GM10266 (cell line): Measurements from ENCODE around the gene TMCO4.

ENCODE experiments used
- DNase-seq: peaks from one replicate; pipeline ENCODE4 v3.0.0; 2012; ENCODE audit errors: extremely low spot score
- CTCF ChIP-seq: IDR thresholded peaks from 2 replicates; pipeline ENCODE4 v1.5.1; 2012; ENCODE audit warnings: mild to moderate bottlenecking, low read depth; ENCODE audit not compliant: control insufficient read depth, insufficient read depth; ENCODE audit errors: missing control alignments

Gene TMCO4

GRCh38 chr1:19744886-19745285 lies 54.8 kb downstream of the TMCO4 start:
- no peak for TF ChIP-seq CTCF
- DNase-seq = no peak

- TF ChIP-seq CTCF = no peak
- DNase-seq = no peak
Observed at GRCh38 chr1:19744335-19744743, 55.4 kb downstream of the TMCO4 start.

GRCh38 chr1:19743793-19744192 lies 55.9 kb downstream of the TMCO4 start:
- no peak for DNase-seq
- TF ChIP-seq CTCF = no peak

GRCh38 chr1:19743180-19743579 lies 56.5 kb downstream of the TMCO4 start:
- no peak for TF ChIP-seq CTCF
- no peak for DNase-seq

GRCh38 chr1:19739628-19740027 lies 60.1 kb downstream of the TMCO4 start:
- no peak for TF ChIP-seq CTCF
- no peak for DNase-seq

GRCh38 chr1:19738669-19739068 lies 61.0 kb downstream of the TMCO4 start:
- no peak for TF ChIP-seq CTCF
- no peak for DNase-seq

GRCh38 chr1:19738076-19738475 lies 61.6 kb downstream of the TMCO4 start:
- no peak for TF ChIP-seq CTCF
- DNase-seq = no peak
